Right hindlimb (tissue), 1 donor: Measurements from ENCODE around the gene SERPINB12.
A peak's percentile ranks its signal among the peaks of the same experiment; 100 is the strongest.

ENCODE experiments used
- DNase-seq: peaks from one replicate; pipeline ENCODE4 v3.0.0-alpha.2; 2018

SERPINB12 gene

GRCh38 chr18:63542069-63542468 lies at the start of gene SERPINB12:
Gene SERPINB12, plus strand, starts transcription at chr18:63542369. Its CDS starts 13,791 bp downstream, at chr18:63556160.
- no peak for DNase-seq

- DNase-seq = no peak
These were observed 49.3 kb upstream of the SERPINB12 start for GRCh38 chr18:63492851-63493250.

- no peak for DNase-seq
These were observed 46.5 kb upstream of the SERPINB12 start for GRCh38 chr18:63495675-63496074.

GRCh38 chr18:63505566-63506335 lies 36.4 kb upstream of the SERPINB12 start:
- no peak for DNase-seq

GRCh38 chr18:63506336-63506646 lies 35.9 kb upstream of the SERPINB12 start:
- no peak for DNase-seq

GRCh38 chr18:63508596-63508995 lies 33.6 kb upstream of the SERPINB12 start:
- no peak for DNase-seq

GRCh38 chr18:63511285-63511684 lies 30.9 kb upstream of the SERPINB12 start:
- DNase-seq = no peak

GRCh38 chr18:63514326-63514725 lies 27.8 kb upstream of the SERPINB12 start:
- no peak for DNase-seq

GRCh38 chr18:63514888-63515678 lies 27.1 kb upstream of the SERPINB12 start:
- no peak for DNase-seq

GRCh38 chr18:63515801-63516200 lies 26.4 kb upstream of the SERPINB12 start:
- no peak for DNase-seq

GRCh38 chr18:63518178-63519012 lies 23.8 kb upstream of the SERPINB12 start:
- DNase-seq = peak; percentile 56

- no peak for DNase-seq
These were observed 22.0 kb upstream of the SERPINB12 start for GRCh38 chr18:63520053-63520685.

- no peak for DNase-seq
These were observed 18.5 kb upstream of the SERPINB12 start for GRCh38 chr18:63523660-63524059.

GRCh38 chr18:63527251-63527650 lies 14.9 kb upstream of the SERPINB12 start:
- DNase-seq = no peak

GRCh38 chr18:63528863-63529492 lies 13.2 kb upstream of the SERPINB12 start:
- DNase-seq = no peak

- DNase-seq = no peak
These were observed 9.7 kb upstream of the SERPINB12 start for GRCh38 chr18:63532471-63532870.

- no peak for DNase-seq
These were observed 7.6 kb upstream of the SERPINB12 start for GRCh38 chr18:63534615-63535014.

GRCh38 chr18:63539904-63540510 lies 2.2 kb upstream of the SERPINB12 start:
- no peak for DNase-seq

GRCh38 chr18:63544017-63544416 lies 1.8 kb downstream of the SERPINB12 start:
- DNase-seq = no peak

GRCh38 chr18:63545000-63545399 lies 2.8 kb downstream of the SERPINB12 start:
- no peak for DNase-seq

- no peak for DNase-seq
These were observed 7.9 kb downstream of the SERPINB12 start for GRCh38 chr18:63550068-63550467.

GRCh38 chr18:63551769-63552168 lies 9.6 kb downstream of the SERPINB12 start:
- no peak for DNase-seq
